ENCODE data around the gene CACNA2D3.

GRCh38 chr3:55107187-55107586 lies 984.8 kb downstream of the CACNA2D3 start:
- TF ChIP-seq, protein P1, sequence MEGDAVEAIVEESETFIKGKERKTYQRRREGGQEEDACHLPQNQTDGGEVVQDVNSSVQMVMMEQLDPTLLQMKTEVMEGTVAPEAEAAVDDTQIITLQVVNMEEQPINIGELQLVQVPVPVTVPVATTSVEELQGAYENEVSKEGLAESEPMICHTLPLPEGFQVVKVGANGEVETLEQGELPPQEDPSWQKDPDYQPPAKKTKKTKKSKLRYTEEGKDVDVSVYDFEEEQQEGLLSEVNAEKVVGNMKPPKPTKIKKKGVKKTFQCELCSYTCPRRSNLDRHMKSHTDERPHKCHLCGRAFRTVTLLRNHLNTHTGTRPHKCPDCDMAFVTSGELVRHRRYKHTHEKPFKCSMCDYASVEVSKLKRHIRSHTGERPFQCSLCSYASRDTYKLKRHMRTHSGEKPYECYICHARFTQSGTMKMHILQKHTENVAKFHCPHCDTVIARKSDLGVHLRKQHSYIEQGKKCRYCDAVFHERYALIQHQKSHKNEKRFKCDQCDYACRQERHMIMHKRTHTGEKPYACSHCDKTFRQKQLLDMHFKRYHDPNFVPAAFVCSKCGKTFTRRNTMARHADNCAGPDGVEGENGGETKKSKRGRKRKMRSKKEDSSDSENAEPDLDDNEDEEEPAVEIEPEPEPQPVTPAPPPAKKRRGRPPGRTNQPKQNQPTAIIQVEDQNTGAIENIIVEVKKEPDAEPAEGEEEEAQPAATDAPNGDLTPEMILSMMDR (IDR thresholded peaks at IDR 0.05), result no peak
- no peak for TF ChIP-seq POLR2AphosphoS5 (IDR thresholded peaks at IDR 0.05; ENCODE audit: insufficient read depth in 1 of 2, low read depth in 1 of 2)
